GM18517 (cell line): ENCODE results near the gene FBXO42.

ENCODE experiments used
- ATAC-seq: cut with Tn5 transposase; IDR thresholded peaks from one replicate; pipeline ENCODE4 v1.9.1; 2021; ENCODE audit warnings: mild to moderate bottlenecking, moderate library complexity; ENCODE audit not compliant: unreplicated experiment

FBXO42 gene

DNA sequence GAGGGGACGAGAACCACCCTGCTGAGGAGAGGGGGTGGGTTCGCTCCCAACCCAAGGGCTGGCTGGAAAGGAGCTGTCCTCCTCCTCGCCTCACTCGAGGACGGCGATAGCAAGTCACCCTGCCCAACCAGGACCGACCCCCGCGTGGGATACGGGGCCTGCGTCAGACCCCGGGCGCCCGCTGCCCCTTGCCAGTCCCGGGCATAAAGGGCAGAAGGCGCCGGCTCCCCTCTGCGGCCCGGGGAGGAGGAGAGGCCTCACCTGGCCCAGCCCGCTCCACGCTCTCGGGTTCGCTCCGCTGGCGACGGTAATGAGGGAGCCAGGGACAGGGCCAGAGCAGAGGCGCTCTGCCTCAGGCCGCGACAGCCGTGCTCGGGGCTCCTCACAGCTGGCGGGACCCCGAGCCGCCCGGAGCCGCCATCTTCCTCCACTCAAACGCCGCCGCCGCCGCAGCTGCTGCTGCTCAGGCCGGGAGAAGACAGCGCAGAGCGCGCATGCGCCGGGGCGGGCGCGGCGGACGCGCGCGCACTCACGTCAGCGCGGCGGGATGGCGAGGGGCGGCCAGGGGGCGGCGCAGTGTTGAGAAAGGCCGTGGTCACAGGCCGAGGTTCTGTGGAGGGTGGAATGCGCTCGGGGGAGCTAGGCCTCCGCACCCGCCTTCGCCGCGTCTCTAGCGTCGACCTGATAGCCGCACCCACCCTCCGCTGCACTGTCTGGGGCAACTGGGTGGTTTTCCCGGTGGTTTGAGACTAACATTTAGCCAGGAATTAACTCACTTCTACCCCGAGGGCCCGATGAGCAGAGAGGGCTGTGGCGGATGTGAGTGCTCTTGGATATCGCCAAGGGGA is at the start of gene FBXO42:
Gene FBXO42, minus strand, starts transcription at position 487 of the 848 bp plus-strand sequence. CDS start 37,062 bp downstream, outside the sequence.
- peak; percentile 84 for ATAC-seq

DNA sequence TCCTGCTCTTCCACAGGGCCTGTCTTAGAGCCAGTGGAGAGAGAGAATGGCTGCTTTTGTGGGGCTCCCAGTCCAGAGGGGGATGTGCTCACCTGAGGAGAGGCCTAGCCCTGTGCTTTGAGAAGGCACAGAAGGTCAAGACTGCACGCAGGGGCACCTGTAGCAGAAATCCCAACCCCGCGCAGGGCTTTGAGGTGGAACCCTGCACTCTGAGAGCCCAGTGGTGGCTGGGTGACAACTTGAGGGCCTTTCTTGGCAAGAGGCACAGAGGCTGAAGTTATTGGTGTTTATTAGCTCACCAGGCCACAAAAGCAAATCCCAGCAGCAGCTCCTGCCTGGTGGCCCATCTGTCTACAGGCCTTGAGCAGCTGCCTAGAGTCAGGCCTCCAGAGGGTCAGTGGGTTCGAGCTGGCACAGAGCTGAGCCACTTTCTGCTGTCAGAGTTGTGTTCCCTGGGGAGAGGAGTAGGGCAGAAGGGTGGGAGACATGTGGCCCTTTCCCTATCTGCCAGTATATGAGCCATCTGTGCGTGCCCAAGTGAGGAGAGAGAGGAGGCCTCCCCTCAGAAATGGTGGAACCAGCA is 46.2 kb upstream of the FBXO42 start:
- no peak for ATAC-seq

DNA sequence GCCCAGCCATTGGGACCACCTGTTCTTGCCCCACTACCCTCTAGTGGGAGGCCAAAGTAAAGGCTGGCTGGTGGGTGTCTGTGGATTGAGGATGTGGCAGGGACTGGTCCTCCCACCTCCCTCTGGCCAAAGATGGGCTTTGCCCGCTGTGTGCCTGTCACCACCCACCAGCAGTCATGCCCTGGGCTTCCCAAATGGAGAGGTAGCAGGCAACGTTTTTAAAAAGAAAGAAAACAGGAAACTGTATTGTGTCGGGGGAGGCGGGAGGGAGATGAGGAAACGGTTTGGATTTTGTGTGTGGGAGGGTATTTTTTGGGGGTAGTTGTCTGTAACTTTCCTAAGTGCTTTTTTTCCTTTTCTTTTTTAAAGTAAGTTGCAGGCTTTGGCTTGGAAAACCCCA is 44.8 kb upstream of the FBXO42 start:
- ATAC-seq: no peak

DNA sequence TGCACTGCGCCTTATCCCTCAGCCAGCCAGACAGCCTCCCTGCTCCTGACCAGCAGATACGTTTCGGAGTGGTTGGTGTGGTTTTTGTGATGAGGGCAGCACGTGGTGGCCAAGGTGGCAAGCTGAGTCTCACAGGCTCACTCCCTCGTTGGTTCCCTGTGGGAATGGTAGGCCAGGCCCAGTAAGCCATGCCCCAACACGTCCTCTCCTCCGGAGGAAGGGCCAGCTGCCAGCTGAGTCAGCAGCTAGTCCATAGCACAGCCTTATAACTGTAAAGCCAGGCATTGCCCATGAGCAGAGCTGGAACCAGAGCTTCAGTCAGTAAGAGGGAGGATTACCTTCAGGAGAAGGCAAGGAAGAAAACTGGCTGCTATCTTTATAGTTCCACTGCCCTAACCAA is 44.3 kb upstream of the FBXO42 start:
- ATAC-seq: no peak

DNA sequence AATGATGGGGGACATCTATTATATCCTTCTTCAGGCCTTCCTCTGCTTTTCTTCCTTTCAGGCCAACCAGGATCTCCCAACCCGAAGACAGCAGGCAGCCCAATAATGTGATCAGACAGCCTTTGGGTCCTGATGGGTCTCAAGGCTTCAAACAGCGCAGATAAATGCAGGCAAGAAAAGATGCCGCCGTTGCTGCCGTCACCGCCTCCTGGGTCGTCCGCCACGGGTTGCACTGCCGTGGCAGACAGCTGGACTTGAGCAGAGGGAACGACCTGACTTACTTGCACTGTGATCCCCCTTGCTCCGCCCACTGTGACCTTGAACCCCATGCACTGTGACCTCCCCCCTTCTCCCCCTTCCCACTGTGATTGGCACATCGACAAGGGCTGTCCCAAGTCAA is 42.7 kb upstream of the FBXO42 start:
- no peak for ATAC-seq

DNA sequence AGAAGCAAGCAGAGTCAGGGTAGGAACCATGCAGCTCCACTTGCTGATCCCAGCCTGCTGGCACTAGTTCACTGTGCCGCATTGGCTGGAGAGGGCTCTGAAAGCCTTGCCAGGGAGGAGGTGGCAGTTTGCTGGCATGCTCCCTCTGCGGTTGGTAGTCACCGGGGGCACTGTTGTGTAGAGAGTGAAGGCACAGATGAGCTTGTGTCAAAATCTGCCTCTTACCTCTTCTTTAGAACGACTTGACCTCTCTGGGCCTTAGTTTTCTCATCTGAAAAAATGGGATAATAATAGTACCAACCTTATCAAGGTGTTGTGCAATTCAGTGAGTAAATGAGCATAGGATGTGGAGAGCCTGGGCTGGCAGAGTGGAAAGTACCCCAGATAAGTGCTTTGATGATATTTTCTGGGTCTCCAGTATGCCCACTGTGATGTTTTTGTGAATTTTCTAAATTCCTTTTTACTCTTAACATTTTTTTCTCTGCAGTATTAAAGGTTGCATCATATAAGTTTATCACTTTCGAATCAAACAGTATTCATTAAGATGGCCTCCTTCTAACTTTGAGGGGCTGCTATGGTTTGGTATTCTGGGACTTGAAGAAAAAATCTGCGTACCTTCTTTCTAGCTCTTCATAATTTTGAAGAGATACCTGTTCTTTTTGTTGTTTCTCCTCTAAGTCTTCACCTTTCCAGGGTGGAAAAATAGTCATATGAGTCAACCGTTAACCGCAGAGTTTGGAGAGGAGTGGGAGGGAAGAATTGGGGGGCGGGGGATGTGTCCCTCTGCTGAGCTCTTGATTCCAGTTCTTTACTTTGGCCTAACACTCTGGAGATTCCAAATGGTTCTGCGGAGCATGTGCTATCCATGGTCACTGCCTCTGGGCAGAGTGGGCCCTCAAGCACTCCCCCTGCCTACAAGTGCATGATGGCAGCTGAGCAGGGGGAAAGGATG is 41.6 kb upstream of the FBXO42 start:
- no peak for ATAC-seq

DNA sequence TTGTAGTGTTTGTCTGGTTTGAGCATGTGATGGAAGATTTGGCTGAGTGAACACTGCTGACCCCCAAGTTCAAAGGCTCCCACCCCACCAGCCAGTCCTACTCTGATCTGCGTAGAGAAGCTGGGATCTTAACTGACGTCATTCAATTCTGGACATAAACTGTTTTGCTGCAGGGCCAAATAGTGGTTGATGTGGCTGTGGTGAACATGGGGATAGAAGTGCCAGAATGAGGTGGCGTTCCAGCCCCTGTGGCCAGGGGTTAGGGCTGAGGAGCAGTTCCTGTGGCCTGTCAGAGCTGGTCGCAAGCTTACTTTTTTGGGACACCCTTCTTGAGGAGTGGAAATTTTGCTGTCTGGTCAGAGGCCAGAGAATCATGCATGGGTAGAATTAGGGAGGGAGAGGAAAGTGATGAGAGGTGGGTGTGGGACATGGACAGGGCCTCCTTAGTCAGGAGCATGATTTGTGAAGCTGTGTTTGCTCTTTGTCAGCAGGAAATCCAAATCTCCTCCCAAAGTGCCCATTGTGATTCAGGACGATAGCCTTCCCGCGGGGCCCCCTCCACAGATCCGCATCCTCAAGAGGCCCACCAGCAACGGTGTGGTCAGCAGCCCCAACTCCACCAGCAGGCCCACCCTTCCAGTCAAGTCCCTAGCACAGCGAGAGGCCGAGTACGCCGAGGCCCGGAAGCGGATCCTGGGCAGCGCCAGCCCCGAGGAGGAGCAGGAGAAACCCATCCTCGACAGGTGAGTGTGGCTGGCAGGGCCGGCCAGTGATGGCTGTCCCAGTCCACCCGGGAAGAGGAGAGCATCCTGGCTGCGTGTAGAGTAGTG is 40.7 kb upstream of the FBXO42 start:
- ATAC-seq: no peak

DNA sequence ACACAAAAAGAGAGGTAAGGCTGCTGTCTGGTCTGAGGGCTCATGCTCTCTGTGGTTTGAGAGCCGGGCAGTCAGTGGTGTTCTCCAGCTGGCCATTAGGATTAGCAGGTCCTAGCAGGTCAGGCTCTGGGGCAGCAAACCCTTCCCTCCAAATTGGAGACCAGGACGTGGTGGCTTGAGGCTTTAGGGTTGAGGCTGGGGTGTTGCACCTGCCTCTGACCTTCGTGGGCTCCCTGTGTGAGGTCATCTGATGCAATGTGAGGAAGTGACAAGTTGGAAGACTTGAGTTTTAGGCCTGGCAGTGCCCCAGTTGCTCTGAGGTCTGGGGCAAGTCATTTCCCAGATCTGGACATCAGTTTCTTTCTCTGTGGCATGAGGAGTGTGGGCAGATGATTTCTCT is 39.1 kb upstream of the FBXO42 start:
- no peak for ATAC-seq

DNA sequence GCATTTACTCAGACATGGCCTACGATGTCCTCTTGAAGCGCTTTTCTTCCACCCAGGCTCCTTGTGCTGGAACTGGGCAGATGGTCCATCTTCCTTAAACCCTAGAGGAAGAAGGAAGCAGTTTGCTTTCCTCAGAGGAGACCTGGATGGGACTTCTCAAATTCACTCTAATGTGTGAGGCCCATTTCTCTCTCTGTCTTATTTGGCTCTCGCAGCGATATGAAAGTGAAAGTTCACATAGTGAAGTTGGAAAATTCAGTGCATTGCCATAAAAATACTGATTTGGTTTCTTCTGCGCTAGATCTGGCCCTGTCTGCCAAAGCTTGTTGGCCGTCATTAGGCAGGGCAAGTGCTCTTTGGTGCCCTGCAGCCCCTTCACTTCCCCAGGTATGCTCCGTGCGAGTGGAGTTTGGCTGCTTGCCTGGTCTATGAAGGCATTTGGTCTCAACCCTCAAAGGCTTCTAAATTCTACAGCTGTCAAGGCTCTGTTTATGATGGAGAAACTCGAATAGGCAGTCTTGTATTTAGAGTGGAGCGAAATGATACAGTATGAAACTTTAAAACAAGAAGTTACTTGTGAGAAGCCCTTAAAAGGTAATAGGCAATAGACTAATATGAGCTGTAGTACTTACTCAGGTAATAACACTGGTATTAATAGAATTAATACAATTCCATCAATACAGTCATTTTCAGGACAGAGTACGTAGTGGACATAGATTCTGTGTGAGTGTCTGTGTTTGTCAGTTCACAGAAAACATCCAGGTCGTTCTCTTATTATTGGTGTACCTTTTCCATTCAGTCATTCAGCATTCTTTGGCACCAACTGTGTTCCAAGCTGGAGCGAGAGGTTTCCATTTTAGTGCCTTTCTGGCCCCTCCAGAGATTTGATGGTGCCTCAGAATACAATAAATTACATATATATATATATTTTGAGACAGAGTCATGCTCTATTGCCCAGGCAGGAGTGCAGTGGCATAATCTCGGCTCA is 35.2 kb upstream of the FBXO42 start:
- no peak for ATAC-seq

DNA sequence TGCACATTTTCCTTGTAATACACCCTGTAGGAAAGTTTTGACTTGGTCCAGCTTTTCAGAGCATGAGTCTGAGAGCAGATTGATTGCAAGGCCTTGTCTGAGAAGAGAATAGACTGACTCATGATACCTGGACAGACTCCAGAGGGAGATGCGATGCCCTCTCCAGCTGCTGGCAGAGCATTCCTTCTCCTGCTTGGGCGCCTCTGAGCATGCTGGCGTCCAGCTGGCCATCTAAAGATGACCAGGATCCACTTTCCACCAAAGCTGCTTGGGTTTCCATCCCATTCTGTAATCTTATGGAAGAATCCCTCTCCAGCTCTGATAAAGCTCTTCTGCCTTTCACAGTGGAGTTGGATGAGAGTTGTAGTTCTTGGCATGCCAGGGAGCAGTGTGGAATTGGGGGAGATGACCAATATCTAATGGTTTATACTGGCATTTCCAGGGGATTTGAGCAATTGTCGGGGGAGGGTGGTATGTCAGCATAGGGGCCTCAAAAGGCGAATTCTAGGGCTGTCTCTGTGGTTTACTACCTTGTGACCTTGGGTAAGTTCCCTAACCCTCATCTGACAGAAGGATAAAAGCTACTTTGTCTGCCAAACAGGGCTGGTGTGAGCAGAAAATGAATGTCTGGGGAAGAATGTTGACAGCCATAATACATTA is 34.3 kb upstream of the FBXO42 start:
- ATAC-seq: no peak

DNA sequence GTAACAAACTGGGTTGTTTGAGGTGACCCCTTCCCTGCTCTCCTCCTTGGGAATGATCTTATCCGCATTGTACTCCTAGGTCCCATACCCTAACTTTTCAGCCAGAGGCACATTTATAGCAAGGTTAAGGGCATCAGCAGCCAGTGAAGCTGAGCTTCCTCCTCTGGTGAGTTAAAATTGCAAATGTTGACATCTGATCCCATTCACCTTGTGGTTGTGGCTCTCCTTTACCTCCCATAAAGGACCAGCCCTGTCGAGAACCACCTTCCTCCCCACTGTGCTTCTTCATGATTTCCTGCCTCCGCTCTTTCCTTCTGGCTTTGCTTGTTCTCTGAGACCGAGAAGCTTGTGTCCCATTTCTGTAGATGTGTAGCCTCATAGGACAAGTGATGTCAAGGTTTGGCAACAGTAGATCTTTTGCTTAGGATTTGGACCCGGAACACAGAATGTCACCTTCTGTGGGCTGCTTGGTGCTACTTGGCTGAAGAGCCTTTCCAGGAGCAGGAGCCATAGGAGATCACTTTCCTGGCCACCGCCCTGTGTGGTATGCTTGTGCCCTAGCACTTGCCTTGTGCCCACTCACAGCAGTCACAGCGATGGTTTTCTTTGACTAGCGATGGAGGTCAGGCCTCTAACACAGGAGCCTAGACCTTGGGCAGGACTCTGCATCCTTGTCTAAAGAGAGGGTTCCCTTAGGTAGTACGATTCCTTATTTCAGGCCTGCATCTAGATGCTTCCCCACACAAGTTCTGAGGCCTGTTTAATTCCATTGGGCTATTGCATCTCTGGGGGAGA is 33.6 kb upstream of the FBXO42 start:
- no peak for ATAC-seq

DNA sequence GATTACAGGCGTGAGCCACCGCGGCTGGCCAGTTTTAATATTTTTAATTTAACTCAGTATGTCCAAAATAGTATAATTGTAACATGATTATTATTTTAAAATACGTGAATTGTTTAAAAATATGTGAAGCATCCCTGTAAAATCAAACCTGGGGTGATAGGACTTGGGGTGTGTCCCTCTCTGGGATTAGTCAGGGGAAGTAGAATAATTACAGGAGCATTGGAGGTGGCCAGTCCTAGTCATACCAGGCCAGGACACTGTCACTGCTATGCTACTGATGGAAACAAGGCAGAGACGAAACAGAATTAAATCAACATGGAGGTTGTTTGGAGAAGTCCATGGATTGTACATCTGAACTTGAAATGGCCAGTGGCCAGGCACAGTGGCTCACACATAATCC is 31.6 kb upstream of the FBXO42 start:
- no peak for ATAC-seq

DNA sequence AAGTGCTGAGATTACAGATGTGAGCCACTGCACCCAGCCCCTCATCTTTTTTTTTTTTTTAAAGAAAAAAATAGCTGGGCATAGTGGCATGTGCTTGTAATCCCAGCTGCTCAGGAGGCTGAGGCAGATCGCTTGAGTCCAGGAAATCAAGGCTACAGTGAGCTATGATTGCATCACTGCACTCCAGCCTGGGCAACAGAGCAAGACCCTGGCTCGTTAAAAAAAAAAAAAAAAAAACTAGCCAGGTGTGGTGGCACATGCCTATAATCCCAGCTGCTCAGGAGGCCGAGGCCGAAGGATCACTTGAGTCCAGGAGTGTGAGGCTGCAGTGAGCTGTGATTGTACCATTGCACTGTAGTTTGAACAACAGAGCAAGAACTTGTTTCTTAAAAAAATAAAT is 28.6 kb upstream of the FBXO42 start:
- ATAC-seq: no peak

DNA sequence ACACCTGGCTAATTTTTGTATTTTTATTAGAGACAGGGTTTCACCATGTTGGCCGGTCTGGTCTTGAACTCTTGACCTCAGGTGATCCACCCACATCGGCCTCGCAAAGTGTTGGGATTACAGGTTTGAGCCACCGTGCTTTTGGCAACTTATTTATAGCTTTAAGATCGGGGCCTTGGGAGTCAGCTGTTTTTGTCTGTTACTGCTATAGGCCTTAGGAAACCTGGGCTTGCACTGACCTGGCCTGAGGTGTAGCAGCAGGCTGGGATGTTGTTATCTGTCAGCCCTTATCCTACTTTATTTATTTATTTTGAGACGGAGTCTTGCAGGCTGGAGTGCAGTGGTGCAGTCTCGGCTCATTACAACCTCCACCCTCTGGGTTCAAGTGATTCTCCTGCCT is 26.2 kb upstream of the FBXO42 start:
- ATAC-seq: no peak

DNA sequence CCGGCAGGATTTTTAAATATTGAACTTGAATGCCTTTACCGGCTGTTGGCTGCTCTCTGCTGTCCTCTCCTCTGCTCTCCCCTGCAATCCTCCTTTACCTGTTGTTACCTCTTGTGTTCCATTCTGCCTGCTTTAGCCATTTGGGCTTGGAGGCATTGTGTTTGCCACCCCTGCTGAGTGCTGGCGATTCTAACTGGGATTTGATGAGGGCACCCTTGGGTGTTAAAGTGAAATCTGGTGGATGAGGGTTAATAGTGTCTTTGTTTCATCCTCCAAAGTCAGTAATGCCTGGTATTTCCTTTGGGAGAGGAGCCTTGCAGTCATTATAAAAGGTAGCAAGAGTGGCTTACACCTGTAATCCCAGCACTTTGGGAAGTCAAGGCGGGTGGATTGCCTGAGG is 24.7 kb upstream of the FBXO42 start:
- ATAC-seq: no peak

DNA sequence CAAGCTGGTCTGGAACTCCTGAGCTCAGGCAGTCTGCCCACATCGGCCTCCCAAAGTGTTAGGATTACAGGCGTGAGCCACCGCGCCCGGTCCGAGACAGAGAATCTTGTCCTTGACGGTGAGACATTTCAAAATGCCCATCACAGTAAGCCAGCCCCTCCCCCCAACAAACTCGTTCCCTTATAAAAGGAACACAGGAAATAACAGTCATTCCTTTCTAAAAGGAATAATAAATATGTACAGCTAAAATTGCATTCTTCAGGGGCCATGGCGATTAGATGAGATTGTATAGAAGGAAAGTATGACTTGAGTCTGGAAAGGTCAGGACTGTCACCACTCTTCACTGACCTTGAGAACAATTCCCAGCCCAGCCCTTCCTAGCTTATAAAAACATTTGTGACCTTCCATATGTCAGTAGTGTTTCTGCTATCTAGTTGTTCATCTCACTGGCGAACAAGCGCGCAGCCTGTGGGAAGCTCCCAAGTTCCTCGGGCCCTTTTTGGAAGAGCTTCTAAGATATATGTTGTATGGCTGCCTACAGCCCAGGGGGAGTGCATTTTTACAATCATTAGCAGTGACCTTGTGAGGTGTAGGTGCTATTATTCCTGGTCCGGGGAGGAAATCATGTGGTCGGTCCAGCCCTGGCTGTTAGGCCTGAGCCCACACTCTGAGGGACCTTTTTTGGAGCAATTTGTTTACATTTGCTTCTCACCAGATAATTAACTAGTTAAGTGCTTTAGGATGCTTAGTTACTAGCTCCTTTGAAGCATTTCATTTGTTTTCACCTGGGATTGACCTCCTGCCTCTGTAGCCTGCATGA is 23.5 kb upstream of the FBXO42 start:
- ATAC-seq: no peak

DNA sequence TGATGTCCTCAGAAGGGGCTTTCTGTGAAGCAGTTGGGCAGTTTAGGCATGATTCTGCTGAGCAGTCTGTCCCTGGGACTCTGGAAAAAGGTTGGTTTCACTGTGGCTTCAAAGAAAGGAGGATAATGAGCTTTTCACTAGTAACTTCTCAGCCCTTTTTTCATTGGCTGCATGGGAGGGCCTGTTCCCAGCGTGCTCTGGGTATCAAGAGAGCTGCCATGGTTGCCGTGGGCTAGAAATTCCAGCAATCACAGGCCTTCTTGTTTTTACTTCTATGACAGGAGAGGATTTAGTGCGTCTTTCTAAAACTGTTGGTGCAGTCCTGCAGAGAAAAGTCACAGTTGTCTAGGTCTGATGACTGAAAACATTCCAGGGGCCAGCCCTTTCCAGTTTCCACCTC is 22.0 kb upstream of the FBXO42 start:
- ATAC-seq: no peak
